Liver (tissue), 9 donors: Measurements from ENCODE around the gene CFAP298. TPM values are rescaled to one million over a fixed set of nuclear protein-coding genes. Genes with fewer than 3 reads are reported as not detected.
"Not testable (repeated sequence)": the region's sequence is repeated elsewhere in the genome, so short reads cannot be mapped to it uniquely, and the experiment has no call there.

Experiments
- DNase-seq: peaks from one replicate; pipeline ENCODE4 v3.0.0-alpha.2; 2017; ENCODE audit warnings: low spot score
- H3K27ac ChIP-seq, 2 donors: one replicate each; pipeline ENCODE4 v1.7.0; 2013; ENCODE audit warnings: inconsistent platforms in 2 of 2, low read length in 2 of 2, control low read depth in 1 of 2, low read depth in 1 of 2, mild to moderate bottlenecking in 1 of 2
- H3K27me3 ChIP-seq, 4 donors: one replicate each; pipeline versions ENCODE4 v1.6.1 to v1.7.0; 2013; ENCODE audit warnings: low read length in 3 of 4, inconsistent platforms in 1 of 4, mild to moderate bottlenecking in 1 of 4, moderate library complexity in 1 of 4; ENCODE audit not compliant: control insufficient read depth in 4 of 4, insufficient read depth in 4 of 4
- H3K36me3 ChIP-seq, 4 donors: one replicate each; pipeline versions ENCODE4 v1.6.1 to v1.7.0; 2013; ENCODE audit warnings: low read length in 3 of 4, mild to moderate bottlenecking in 3 of 4, low read depth in 1 of 4, moderate library complexity in 1 of 4; ENCODE audit not compliant: control insufficient read depth in 4 of 4, insufficient read depth in 3 of 4
- H3K4me1 ChIP-seq, 4 donors: one replicate each; pipeline versions ENCODE4 v1.6.1 to v1.7.0; 2013; ENCODE audit warnings: low read length in 3 of 4, mild to moderate bottlenecking in 3 of 4, moderate library complexity in 1 of 4; ENCODE audit not compliant: control insufficient read depth in 4 of 4, insufficient read depth in 4 of 4
- H3K4me3 ChIP-seq, 3 donors: one replicate each; pipeline versions ENCODE4 v1.6.1 to v1.7.0; 2013; ENCODE audit warnings: low read length in 3 of 3, control low read depth in 1 of 3, low read depth in 1 of 3, mild to moderate bottlenecking in 1 of 3
- H3K9ac ChIP-seq, 2 donors: one replicate each; pipeline ENCODE4 v1.7.0; 2013; ENCODE audit warnings: low read length in 2 of 2, mild to moderate bottlenecking in 2 of 2, moderate library complexity in 2 of 2, control low read depth in 1 of 2, low read depth in 1 of 2
- H3K9me3 ChIP-seq, 4 donors: one replicate each; pipeline versions ENCODE4 v1.6.1 to v1.7.0; 2013; ENCODE audit warnings: low read length in 3 of 4; ENCODE audit not compliant: control insufficient read depth in 4 of 4
- ATF3 ChIP-seq: IDR thresholded peaks from 2 replicates; pipeline ENCODE4 v1.6.1; 2016; ENCODE audit warnings: antibody characterized with exemption
- CTCF ChIP-seq: fragments of 150-350 bp; IDR thresholded peaks from 2 replicates; pipeline ENCODE4 v1.5.1; 2017; ENCODE audit warnings: improper control_type of control experiment, low read depth, low read length; ENCODE audit not compliant: missing input control
- EGR1 ChIP-seq, 2 donors: IDR thresholded peaks; 2 replicates each; pipeline ENCODE4 v1.6.1; 2016 to 2018; ENCODE audit warnings: antibody characterized with exemption in 2 of 2, low read depth in 2 of 2
- FOXA1 ChIP-seq: IDR thresholded peaks from 2 replicates; pipeline ENCODE4 v1.6.1; 2016; ENCODE audit warnings: antibody characterized with exemption
- FOXA2 ChIP-seq: IDR thresholded peaks from 2 replicates; pipeline ENCODE4 v1.6.1; 2016; ENCODE audit warnings: antibody characterized with exemption
- GABPA ChIP-seq, 2 donors: IDR thresholded peaks in 1 of 2; conservative IDR thresholded peaks in 1 of 2; 2 replicates each; pipeline ENCODE4 v1.6.1; 2016; ENCODE audit warnings: antibody characterized with exemption in 2 of 2, mild to moderate bottlenecking in 1 of 2, moderate library complexity in 1 of 2
- HNF4A ChIP-seq, 2 donors: conservative IDR thresholded peaks; 2 replicates each; pipeline ENCODE4 v1.6.1; 2016; ENCODE audit warnings: antibody characterized with exemption in 2 of 2, mild to moderate bottlenecking in 2 of 2
- HNF4G ChIP-seq: IDR thresholded peaks from 2 replicates; pipeline ENCODE4 v1.6.1; 2016; ENCODE audit warnings: antibody characterized with exemption
- JUND ChIP-seq, 2 donors: IDR thresholded peaks; 2 replicates each; pipeline ENCODE4 v1.6.1; 2016; ENCODE audit warnings: antibody characterized with exemption in 2 of 2
- RAD21 ChIP-seq, 2 donors: IDR thresholded peaks; 2 replicates each; pipeline ENCODE4 v1.6.1; 2016; ENCODE audit warnings: antibody characterized with exemption in 2 of 2, mild to moderate bottlenecking in 2 of 2
- RXRA ChIP-seq, 2 donors: IDR thresholded peaks; 2 replicates each; pipeline ENCODE4 v1.6.1; 2017 to 2018; ENCODE audit warnings: antibody characterized with exemption in 2 of 2, mild to moderate bottlenecking in 1 of 2
- TAF1 ChIP-seq: conservative IDR thresholded peaks from 2 replicates; pipeline ENCODE4 v1.6.1; 2016; ENCODE audit warnings: antibody characterized with exemption, mild to moderate bottlenecking
- YY1 ChIP-seq: IDR thresholded peaks from 2 replicates; pipeline ENCODE4 v1.6.1; 2016; ENCODE audit warnings: antibody characterized with exemption, mild to moderate bottlenecking
- WGBS: extraction: QIAGEN DNeasy Blood & Tissue Kit; methylation state at CpG from one replicate; pipeline ENCODE4 v1.1.7; 2013; 5-methylcytosine and 5-hydroxymethylcytosine counted together
- polyA plus RNA-seq, 2 donors: library from polyadenylated mRNA; stranded (reverse) in 1 of 2; unstranded in 1 of 2; fragments of 200-250 nt in 1 of 2; fragments of >200 nt in 1 of 2; fragmentation: Nextera tagmentation in 1 of 2; extraction: Ambion mirVana in 1 of 2; gene quantifications; one replicate each; pipeline versions ENCODE4 v1.2.1 to v1.2.3, GENCODE V29; 2013 to 2015
- total RNA-seq, 2 donors: library from RNA; depleted of rRNA; stranded (reverse); fragments of >200 nt; gene quantifications; one replicate each; pipeline ENCODE4 v1.2.3, GENCODE V29; 2014
- TF ChIP-seq, protein P1 (sequence below): IDR thresholded peaks from 2 replicates; pipeline ENCODE4 v1.6.1; 2016; ENCODE audit warnings: antibody characterized with exemption
- TF ChIP-seq, protein P2 (sequence below): IDR thresholded peaks from 2 replicates; pipeline ENCODE4 v1.6.1; 2016; ENCODE audit warnings: antibody characterized with exemption, mild to moderate bottlenecking
- donor health status: healthy.
- donor health status: healthy.
- donor health status: healthy.
- donor health status: healthy.
- donor health status: healthy.

CFAP298 gene
- total and polyA plus RNA-seq, 4 donors: 13.1 to 19.8 (median 15.3) TPM

DNA sequence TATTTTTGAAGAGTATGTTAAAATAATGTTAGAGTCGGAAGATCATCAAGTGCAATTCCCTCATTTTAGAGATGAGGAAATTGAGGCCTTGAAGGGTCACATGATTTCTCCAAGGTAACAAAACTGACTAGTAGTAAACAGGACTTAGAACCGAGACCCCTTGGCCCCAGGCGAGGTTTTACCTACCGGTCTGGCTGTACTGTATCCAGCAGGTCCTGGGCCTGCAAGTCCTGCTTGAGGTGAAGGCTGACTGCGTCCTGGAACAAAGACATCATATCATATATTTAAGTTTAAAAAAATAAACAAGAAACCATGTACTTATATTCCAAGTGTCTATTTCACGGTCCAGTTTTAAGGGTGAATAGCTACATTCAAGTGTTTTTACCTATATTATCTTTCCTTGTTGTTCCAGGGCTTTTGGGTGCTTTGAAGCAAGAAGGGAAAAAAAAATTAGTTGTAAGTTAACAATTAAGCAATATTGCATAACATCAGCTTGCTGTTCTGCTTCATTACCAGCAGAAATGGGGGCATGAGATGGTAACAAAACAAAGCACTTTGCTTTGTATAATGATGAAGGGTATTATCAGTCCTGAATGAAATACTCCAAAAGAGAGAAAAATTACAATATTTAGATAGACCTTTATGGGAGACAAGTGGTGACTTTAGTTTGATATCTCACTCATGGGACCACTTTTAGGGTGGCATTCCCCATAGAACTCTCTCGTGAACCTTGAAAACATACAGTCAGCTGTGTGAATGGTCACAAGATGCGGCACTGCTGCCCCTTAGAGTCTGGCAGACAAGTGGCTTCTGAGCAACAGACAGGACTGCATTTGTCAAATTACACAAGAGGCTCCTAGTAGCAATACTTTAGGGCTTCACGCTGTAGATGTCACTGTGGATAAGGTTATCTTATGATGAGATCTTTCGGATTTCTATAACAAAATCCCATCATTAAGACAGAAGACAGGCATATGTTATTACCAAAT, 29.8 kb upstream of the CFAP298 start:
- Histone ChIP-seq H3K27me3 (no peaks in the 10 kb centered on the region), H3K36me3 (peaks cover 10 to 33% (median 20%) of the 10 kb centered on the region in 4 donors), H3K9me3 (no peaks in the 10 kb centered on the region), H3K4me1 (peaks cover 2 to 18% (median 16%) of the 10 kb centered on the region in 4 donors), H3K9ac (peak overlapping the region in 1 of 2 donors; percentile 36), H3K27ac (peak overlapping the region in 1 of 2 donors; percentile 28), H3K4me3 (no peak overlapping the region)
- DNase-seq: no peak
- TF ChIP-seq, protein P1, sequence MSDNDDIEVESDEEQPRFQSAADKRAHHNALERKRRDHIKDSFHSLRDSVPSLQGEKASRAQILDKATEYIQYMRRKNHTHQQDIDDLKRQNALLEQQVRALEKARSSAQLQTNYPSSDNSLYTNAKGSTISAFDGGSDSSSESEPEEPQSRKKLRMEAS: no peak
- TF ChIP-seq TAF1 (no peak), ATF3 (no peak), HNF4G (no peak), EGR1 (IDR thresholded peaks at IDR 0.05; ENCODE audit: low read depth in 2 of 2) (no peak), RAD21 (IDR thresholded peaks at IDR 0.05) (peak in 1 of 2 donors; percentile 14), CTCF (no peak), HNF4A (conservative IDR thresholded peaks at IDR 0.05) (peak in 1 of 2 donors; percentile 32), FOXA1 (no peak), GABPA (IDR thresholded peaks at IDR 0.05 in 1 of 2, conservative IDR thresholded peaks at IDR 0.05 in 1 of 2) (no peak), YY1 (peak; percentile 59), JUND (IDR thresholded peaks at IDR 0.05) (no peak), FOXA2 (no peak), RXRA (IDR thresholded peaks at IDR 0.05) (peak in 1 of 2 donors; percentile 15)
- TF ChIP-seq, protein P2, sequence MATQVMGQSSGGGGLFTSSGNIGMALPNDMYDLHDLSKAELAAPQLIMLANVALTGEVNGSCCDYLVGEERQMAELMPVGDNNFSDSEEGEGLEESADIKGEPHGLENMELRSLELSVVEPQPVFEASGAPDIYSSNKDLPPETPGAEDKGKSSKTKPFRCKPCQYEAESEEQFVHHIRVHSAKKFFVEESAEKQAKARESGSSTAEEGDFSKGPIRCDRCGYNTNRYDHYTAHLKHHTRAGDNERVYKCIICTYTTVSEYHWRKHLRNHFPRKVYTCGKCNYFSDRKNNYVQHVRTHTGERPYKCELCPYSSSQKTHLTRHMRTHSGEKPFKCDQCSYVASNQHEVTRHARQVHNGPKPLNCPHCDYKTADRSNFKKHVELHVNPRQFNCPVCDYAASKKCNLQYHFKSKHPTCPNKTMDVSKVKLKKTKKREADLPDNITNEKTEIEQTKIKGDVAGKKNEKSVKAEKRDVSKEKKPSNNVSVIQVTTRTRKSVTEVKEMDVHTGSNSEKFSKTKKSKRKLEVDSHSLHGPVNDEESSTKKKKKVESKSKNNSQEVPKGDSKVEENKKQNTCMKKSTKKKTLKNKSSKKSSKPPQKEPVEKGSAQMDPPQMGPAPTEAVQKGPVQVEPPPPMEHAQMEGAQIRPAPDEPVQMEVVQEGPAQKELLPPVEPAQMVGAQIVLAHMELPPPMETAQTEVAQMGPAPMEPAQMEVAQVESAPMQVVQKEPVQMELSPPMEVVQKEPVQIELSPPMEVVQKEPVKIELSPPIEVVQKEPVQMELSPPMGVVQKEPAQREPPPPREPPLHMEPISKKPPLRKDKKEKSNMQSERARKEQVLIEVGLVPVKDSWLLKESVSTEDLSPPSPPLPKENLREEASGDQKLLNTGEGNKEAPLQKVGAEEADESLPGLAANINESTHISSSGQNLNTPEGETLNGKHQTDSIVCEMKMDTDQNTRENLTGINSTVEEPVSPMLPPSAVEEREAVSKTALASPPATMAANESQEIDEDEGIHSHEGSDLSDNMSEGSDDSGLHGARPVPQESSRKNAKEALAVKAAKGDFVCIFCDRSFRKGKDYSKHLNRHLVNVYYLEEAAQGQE: no peak
- WGBS: 48% methylated on average over 10 of the region's 10 CpGs

GRCh38 chr21:32626621-32627196, 14.5 kb upstream of the CFAP298 start:
- H3K9ac ChIP-seq: no peak overlapping the region
- H3K27me3 ChIP-seq: no peaks in the 10 kb centered on the region
- H3K36me3 ChIP-seq: peaks cover 4 to 19% (median 14%) of the 10 kb centered on the region in 4 donors
- no peaks in the 10 kb centered on the region for H3K9me3 ChIP-seq
- WGBS: 97% methylated on average over 3 of the region's 3 CpGs
- H3K4me3 ChIP-seq: no peak overlapping the region
- H3K4me1 ChIP-seq: no peaks in the 10 kb centered on the region
- no peak for TF ChIP-seq HNF4A (conservative IDR thresholded peaks at IDR 0.05)
- TF ChIP-seq, protein P2: no peak
- no peak overlapping the region for H3K27ac ChIP-seq
- DNase-seq: no peak

DNA sequence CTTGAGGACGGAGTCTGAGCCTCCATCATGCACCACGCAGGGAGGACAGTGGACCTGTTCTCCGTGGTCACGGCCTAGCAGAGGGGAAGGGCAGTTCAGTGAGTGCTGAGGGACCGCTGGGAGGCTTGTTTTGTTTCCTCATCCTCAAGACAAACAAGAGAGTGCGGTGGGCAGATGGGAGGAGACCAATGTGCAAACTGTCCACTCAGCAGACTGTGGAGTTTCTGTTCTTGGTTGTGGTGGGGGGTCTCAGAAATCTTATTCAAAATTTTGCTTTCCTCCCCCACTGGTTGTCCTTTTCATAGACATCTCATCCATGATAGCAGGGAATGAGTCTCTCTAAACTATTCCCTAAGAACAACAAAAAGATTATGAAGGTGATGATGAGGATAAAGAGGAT, 6.0 kb upstream of the CFAP298 start:
- DNase-seq, H3K4me1 ChIP-seq: not testable (repeated sequence)
- 75% methylated on average over 6 of the region's 6 CpGs for WGBS

More for the DNA sequence above, 6.0 kb upstream of the CFAP298 start:
- not testable (repeated sequence) for H3K9me3 ChIP-seq, H3K9ac ChIP-seq, H3K27ac ChIP-seq, H3K36me3 ChIP-seq, H3K4me3 ChIP-seq, H3K27me3 ChIP-seq
